OCI-LY7 (cell line): ENCODE results near the gene HECW1.

Experiments
- CTCF ChIP-seq: fragments of 200-600 bp; sonication (generic); conservative IDR thresholded peaks from 2 replicates; pipeline ENCODE4 v1.5.1; 2014; ENCODE audit warnings: mild to moderate bottlenecking, antibody characterized with exemption, low read length, moderate library complexity, mixed read lengths
- EZH2phosphoT487 ChIP-seq: fragments of 200-600 bp; sonication (generic); IDR thresholded peaks from 2 replicates; pipeline ENCODE4 v1.6.1; 2018; ENCODE audit warnings: low read depth, borderline replicate concordance, mild to moderate bottlenecking, mixed run types, antibody characterized with exemption, low read length, moderate library complexity, mixed read lengths

- TF ChIP-seq CTCF = no peak
- TF ChIP-seq EZH2phosphoT487 = no peak
These were observed 458.4 kb downstream of the HECW1 start for GRCh38 chr7:43570688-43571365.
